GM21723 (cell line): ENCODE data around the gene IRGC.

ENCODE experiments used
- ATAC-seq: cut with Tn5 transposase; IDR thresholded peaks from one replicate; pipeline ENCODE4 v1.9.1; 2021; ENCODE audit warnings: mild to moderate bottlenecking, moderate library complexity; ENCODE audit not compliant: unreplicated experiment

The IRGC gene

DNA sequence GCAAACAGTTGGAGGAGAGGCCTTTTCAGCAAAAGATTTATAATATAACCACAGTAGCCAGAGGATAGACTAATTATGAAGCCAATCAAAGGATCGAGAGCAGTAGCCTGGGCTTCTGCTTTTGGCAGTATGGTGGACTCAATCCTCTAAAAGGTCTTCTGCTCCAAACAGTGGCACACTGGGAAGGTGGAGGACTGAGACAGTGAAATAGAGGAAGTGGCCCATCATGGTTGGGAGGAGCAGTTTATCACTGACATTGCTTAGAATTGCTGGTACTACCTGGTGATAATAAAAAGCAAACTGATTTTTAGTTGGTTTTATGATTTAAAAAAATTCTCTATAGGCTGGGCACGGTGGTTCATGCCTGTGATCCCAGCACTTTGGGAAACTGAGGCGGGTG lies 25.0 kb upstream of the IRGC start:
- ATAC-seq = no peak

- no peak for ATAC-seq
Observed at GRCh38 chr19:43691755-43692154, 24.1 kb upstream of the IRGC start.

GRCh38 chr19:43692385-43692784 lies 23.5 kb upstream of the IRGC start:
- no peak for ATAC-seq

DNA sequence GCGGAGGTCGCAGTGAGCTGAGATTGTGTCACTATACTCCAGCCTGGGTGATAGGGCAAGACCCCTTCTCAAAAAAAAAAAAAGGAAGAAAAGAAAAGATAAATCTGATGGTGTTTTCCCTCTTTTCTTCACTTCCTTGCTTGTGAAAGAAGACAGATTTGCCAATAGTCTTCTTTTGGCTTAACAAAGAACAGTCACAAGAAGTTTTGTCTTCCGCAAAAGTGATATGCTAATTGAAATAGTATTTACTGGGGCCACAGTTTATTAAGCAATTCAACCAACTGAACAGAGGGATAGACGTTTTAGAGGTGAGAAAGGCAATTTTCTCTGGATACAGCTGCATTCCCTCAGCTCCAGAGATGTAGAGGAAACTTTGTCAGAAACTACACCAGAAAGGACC lies 23.0 kb upstream of the IRGC start:
- no peak for ATAC-seq

- no peak for ATAC-seq
Observed at GRCh38 chr19:43694553-43694952, 21.3 kb upstream of the IRGC start.

DNA sequence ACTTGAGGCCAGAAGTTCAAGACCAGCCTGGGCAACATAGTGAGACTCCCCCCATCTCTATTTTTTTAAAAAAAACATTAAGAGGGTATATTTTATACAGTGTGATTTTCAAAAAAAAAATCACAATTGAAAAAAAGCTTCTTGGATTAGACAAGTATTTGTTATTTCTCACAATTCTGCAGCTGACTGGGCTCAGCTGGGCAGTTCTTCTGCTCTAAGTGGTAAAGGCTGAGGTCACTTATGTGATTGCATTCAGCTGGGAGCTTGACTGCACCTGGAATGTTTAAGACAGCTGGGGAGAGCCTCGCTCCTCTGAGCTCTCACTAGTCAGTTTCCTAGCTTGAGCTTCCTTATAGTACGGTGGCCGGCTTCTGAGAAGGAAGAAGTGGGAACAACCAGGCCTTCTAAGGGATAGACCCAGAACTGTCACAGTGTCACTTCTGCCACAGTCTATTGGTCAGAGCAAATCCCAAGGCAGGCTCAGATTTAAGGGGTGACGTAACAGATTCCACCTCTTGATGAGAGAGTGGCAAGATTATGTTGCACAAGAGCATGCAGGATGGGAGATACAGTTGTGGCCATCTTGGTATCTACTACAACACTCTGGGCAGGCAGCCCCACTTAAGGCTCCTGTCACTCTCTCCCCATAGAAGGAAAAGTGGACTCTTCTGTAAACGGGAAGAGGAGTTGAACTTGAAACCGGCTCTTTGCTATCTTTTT lies 19.7 kb upstream of the IRGC start:
- no peak for ATAC-seq

GRCh38 chr19:43697295-43697694 lies 18.6 kb upstream of the IRGC start:
- ATAC-seq = no peak

GRCh38 chr19:43699506-43700394 lies 16.1 kb upstream of the IRGC start:
- no peak for ATAC-seq

DNA sequence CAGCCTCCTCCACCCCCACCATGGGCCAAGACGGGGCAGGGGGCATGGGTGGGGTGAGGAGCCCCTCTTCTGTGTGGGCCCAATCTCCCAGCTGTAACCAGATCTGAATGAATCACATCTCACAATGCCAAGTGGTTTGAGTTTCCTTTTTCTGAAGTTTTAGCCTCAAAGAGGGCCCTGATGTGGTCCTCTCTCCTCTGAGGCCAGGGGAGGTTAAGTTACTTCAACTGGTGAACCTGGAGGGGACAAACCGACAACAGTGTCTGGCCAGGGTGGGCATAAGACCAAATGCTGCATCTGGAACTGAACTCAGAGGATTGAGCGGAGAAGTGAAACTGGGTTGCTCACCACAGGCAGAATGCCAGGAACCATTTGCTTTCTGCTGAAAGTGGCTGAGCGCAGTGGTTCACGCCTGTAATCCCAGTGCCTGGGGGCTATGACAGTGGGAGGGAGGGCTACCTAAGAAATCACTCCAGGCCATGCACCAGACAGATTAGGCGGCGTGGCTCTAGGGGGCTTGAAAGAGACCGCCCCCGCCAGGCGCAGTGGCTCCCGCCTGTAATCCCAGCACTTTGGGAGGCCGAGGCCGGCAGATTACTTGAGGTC lies 15.4 kb upstream of the IRGC start:
- ATAC-seq = no peak

GRCh38 chr19:43704002-43704705 lies 11.7 kb upstream of the IRGC start:
- no peak for ATAC-seq

DNA sequence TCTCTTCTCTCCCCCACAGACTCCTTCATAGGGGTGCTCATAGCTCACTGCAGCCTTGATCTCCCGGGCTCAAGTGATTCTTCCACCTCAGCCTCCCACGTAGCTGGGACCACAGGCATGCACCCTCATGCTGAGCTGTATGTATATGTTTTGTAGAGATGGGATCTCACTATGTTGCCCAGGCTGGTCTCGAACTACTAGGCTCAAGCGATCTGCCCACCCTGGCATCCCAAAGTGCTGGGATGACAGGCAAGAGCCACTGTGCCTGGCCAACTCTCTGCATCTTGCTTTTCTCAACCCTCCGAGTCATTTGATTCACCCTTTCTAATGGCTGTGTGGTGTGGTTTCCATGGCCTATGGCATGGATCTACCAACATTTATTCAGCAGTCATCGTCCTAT lies 10.1 kb upstream of the IRGC start:
- ATAC-seq = no peak

DNA sequence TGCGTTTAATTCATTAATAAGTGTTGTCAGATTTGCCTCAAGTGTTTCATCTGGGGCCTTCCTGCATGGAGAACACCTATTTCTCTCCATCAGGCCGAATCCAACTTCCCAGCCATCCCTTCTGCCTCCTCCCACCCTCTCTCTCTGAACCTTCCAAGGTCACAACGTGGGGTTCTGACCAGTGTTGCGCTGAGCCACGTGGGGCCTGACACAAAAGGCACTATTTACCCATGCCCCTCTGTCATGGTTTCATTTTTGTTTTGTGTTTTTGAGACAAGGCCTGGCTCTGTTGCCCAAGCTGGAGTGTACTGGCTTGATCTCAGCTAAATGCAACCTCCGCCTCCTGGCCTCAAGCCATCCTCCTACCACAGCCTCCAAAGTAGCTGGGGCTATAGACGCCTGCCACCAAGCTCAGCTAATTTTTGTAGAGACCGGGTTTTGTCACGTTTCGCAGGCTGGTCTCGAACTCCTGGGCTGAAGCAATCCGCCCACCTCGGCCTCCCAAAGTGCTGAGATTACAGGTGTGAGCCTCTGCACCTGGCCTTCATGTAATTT lies 8.6 kb upstream of the IRGC start:
- ATAC-seq = no peak

DNA sequence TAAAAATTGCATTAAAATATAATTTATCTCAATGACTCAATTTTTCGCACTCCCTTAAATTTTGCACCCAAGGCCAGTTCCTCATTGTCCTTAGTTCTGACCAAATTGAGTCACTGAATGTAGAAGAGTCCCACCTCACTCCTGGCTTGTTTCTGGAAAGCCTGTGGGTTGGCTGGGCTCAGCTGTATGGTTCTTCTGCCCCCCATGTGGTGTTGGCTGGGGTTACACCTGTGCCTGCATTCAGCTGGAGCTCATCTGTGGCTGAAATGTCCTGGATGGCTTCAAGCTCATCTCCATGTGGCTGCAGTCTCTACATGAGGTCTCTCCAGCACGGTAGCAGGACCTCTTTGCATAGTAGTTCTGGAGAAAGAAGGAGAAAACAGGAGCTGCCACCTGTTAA lies 7.2 kb upstream of the IRGC start:
- no peak for ATAC-seq

DNA sequence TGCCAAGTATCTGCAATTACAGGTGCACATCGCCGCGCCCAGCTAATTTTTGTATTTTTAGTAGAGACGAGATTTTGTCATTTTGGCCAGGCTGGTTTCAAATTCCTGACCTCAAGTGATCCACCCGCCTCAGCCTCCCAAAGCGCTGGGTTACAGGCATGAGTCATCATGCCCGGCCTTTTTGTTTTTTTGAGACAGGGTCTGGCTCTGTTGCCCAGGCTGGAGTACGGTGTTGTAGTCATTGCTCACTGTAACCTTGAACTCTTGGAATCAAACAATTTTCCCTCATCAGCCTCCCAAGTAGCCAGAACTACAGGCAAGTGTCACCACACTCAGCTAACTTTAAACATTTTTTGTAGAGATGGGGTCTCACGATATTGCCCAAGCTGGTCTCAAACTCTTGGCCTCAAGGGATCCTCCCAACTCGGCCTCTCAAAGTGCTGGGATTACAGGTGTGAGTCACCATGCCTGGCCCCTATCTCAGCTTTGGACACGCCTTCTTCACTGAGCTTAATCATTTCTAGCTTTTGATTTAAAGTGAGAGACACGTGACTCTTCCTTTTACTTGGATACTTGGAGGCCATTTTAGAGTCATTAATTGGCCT lies 4.0 kb upstream of the IRGC start:
- no peak for ATAC-seq

DNA sequence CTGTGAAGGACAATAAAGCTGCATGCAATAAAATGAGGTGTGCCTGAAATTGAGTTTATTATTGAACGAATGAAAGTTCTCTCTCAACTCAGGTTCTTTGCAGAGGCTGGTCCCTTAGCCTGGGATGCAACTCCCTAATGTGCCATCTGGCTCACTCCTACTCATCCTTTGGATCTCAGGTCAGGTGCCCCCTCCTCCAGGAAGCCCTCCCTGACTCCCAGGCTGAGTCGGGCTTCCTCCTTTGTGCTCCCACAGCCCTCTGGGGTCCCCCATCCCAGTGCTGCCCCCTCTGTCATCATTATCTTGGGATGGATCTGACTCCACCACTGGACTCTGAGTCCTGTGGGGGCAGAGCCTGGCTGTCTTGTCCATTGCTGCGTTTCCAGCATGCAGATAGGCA lies 2.7 kb upstream of the IRGC start:
- no peak for ATAC-seq

DNA sequence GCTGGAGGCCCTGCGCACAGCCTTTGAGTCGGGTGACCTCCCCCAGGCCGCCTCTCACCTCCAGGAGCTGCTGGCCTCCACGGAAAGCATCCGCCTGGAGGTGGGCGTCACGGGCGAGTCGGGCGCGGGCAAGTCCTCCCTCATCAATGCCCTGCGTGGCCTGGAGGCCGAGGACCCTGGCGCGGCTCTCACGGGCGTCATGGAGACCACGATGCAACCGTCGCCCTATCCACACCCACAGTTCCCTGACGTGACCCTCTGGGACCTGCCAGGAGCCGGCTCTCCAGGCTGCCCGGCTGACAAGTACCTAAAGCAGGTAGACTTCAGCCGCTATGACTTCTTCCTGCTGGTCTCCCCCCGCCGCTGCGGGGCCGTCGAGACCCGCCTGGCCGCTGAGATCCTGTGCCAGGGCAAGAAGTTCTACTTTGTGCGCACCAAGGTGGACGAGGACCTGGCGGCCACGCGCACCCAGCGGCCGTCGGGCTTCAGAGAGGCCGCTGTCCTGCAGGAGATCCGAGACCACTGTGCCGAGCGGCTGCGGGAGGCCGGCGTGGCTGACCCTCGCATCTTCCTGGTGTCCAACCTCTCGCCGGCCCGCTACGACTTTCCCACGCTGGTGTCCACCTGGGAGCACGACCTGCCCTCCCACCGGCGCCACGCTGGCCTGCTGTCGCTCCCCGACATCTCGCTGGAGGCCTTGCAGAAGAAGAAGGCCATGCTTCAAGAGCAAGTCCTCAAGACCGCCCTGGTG lies 2.9 kb downstream of the IRGC start:
- no peak for ATAC-seq

- no peak for ATAC-seq
Observed at GRCh38 chr19:43719378-43719868, 3.5 kb downstream of the IRGC start.

DNA sequence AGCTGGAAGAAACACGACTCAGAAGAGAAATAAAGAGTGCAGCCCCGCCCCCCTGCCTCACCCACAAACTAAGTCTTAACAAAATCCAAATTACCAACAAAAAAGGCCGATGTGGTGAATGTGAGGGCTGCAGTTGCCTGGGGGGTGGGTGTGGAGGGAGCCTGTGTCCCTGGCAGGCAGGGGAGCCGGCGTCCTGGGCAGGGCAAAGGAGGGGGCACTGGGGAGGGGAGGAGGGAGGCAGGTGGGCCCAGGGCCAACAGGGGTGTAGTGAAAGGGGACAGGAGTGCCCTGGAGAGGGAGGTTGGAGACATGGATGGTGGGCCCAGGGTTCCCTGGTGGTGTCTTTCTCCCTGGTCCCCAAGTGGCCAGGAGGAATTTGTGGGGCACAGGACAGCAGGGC lies 4.0 kb downstream of the IRGC start:
- ATAC-seq = no peak

- ATAC-seq = no peak
Observed at GRCh38 chr19:43720936-43721335, 5.1 kb downstream of the IRGC start.
